Stimulated activated effector memory CD8-positive, alpha-beta T cell treated with anti-CD3 and anti-CD28 coated beads, Interleukin-12 subunit alpha, Interleukin-12 subunit beta, amount 100 ng/mL, for 72 hours (primary cell): ENCODE measurements around the gene INPP5D.

Experiments
- ATAC-seq: fragments of 150-1000 bp; cut with Tn5 transposase; 2 replicates; pipeline ENCODE4 v1.10.0; 2021
- DNase-seq, 2 donors: peaks; one replicate each; pipeline ENCODE4 v3.0.0; 2021 to 2022; ENCODE audit warnings: low spot score in 2 of 2
- H3K27ac Mint-ChIP-seq: one replicate; pipeline ENCODE4 v1.8.0; 2022; ENCODE audit warnings: mild to moderate bottlenecking, mixed read lengths
- H3K36me3 Mint-ChIP-seq: one replicate; pipeline ENCODE4 v1.8.0; 2022; ENCODE audit warnings: mild to moderate bottlenecking, mixed read lengths
- H3K4me1 Mint-ChIP-seq: one replicate; pipeline ENCODE4 v1.8.0; 2022; ENCODE audit warnings: mixed read lengths
- H3K4me3 Mint-ChIP-seq: one replicate; pipeline ENCODE4 v1.8.0; 2022; ENCODE audit warnings: mild to moderate bottlenecking, mixed read lengths
- H3K9me3 Mint-ChIP-seq: one replicate; pipeline ENCODE4 v1.8.0; 2022; ENCODE audit warnings: mixed read lengths

INPP5D gene

DNA sequence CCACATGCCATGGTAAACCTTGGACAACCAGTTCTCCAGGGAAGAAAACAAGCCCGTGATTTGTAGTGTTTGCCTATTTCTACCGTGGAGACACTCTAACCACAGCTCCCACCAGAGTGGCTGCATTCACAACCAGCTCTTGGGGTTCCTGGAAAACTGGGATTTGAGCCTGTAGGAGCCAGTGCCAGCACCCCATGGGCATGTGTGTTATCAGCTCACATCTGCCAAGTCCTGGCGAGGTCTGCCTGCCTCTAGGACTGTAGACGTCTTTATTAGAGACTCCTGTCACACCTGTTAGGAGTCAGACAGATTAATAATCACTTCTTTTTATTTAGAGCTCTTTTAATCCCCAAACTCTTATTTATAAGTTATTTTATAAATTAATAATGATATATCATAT, 41.0 kb downstream of the INPP5D start:
- ATAC-seq (no peak), DNase-seq (no peak)
- peak overlapping the region; percentile 74 for H3K4me3 Mint-ChIP-seq
- H3K36me3 Mint-ChIP-seq = peaks cover 58% of the 10 kb centered on the region
- H3K4me1 Mint-ChIP-seq = peaks cover 84% of the 10 kb centered on the region
- peaks cover 4% of the 10 kb centered on the region for H3K9me3 Mint-ChIP-seq
- H3K27ac Mint-ChIP-seq = peak overlapping the region; percentile 94

- H3K36me3 Mint-ChIP-seq = peaks cover 51% of the 10 kb centered on the region
- H3K27ac Mint-ChIP-seq = peak overlapping the region; percentile 79
- H3K4me3 Mint-ChIP-seq = no peak overlapping the region
- DNase-seq (no peak), ATAC-seq (no peak)
- H3K9me3 Mint-ChIP-seq = peaks cover 4% of the 10 kb centered on the region
- H3K4me1 Mint-ChIP-seq = peaks cover 90% of the 10 kb centered on the region
Observed at GRCh38 chr2:233101816-233102215, 41.7 kb downstream of the INPP5D start.

- Mint-ChIP-seq H3K27ac (peak overlapping the region; percentile 78), H3K4me3 (no peak overlapping the region), H3K9me3 (peaks cover 4% of the 10 kb centered on the region), H3K4me1 (peaks cover 84% of the 10 kb centered on the region), H3K36me3 (peaks cover 30% of the 10 kb centered on the region)
- ATAC-seq (no peak), DNase-seq (no peak)
Observed at GRCh38 chr2:233105156-233105895, 45.2 kb downstream of the INPP5D start.

- Mint-ChIP-seq H3K9me3 (peaks cover 4% of the 10 kb centered on the region), H3K27ac (peak overlapping the region; percentile 78), H3K4me3 (no peak overlapping the region), H3K36me3 (peaks cover 24% of the 10 kb centered on the region), H3K4me1 (peaks cover 77% of the 10 kb centered on the region)
- ATAC-seq (no peak), DNase-seq (no peak)
Observed at GRCh38 chr2:233105930-233106329, 45.8 kb downstream of the INPP5D start.

GRCh38 chr2:233107011-233107410, 46.9 kb downstream of the INPP5D start:
- Mint-ChIP-seq H3K9me3 (peaks cover 4% of the 10 kb centered on the region), H3K36me3 (peaks cover 22% of the 10 kb centered on the region), H3K4me1 (peaks cover 70% of the 10 kb centered on the region), H3K27ac (peak overlapping the region; percentile 78), H3K4me3 (peak overlapping the region; percentile 4)
- no peak for DNase-seq
- no peak for ATAC-seq

DNA sequence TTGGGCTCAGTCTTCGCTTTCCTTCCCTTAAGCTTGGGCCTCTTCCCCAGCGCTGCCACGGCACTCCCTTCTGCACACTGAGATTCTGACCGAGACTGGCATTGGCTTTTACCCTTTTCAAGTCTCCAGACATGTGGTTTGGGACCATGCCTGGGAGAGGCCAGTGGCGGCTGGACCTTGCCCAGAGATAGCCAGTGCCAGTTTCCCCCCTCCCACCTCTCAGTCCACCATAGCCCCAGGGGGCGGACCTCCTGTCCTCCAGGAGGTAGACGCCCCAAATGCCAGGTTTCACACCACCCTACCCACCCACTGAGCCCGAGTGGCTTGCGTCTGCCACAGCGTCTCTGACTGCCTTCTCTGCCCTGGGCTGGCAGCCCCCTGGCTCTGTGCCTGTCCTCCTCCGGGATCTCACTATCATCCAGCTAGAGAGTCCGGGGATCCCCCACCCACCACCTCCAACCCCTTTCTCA, 47.7 kb downstream of the INPP5D start:
- Mint-ChIP-seq H3K4me3 (peak overlapping the region; percentile 27), H3K4me1 (peaks cover 69% of the 10 kb centered on the region), H3K36me3 (peaks cover 20% of the 10 kb centered on the region), H3K9me3 (peaks cover 4% of the 10 kb centered on the region), H3K27ac (peak overlapping the region; percentile 87)
- DNase-seq (no peak), ATAC-seq (peak; percentile 34)

DNA sequence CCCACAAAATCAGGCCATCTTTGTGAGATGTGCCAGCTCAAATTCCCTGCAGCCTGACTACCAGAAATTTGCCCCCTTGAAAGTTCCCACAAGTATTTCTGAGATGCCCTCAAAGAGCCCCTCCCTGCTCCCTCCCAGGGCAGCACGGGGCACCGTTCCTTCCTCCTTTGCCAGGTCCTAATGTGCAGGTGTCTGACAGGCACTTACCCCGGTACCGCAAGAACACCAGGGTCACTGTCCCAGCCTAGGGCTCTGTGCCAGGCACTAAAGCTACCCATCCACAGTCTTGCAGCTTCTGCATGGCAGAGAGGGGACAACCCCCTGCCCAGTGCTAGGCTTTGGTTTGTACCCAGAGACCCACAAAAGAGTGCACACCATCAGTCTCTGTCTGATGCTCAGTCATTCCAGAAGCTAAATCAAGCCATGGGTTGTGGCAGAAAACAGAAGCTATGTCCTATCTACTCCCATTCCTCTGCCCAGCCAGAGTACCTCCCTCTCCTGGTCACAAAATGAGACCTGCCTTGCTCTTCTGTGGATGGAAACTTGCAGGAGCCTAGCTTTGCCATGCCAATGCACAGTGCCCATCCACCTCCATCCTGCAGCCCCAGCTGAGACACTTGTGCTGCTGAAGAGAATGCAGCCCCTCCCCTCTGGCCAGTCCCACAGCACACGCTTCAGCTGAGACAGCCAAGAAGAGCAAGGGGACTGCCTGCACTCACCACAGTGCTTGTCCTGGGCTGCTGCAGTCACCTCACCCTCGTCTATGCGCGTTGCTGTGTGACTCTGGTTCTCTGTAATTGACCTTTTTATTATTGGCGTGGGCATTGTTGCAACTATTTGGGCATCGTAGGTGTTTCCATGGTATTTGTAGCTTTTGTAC, 48.7 kb downstream of the INPP5D start:
- Mint-ChIP-seq H3K4me3 (peak overlapping the region; percentile 27), H3K27ac (peak overlapping the region; percentile 87), H3K4me1 (peaks cover 73% of the 10 kb centered on the region), H3K9me3 (peaks cover 4% of the 10 kb centered on the region), H3K36me3 (peaks cover 24% of the 10 kb centered on the region)
- ATAC-seq (peak; percentile 81), DNase-seq (no peak)

- DNase-seq = no peak
- ATAC-seq = no peak
- Mint-ChIP-seq H3K4me3 (no peak overlapping the region), H3K9me3 (no peaks in the 10 kb centered on the region), H3K27ac (peak overlapping the region; percentile 52), H3K4me1 (peaks cover 70% of the 10 kb centered on the region), H3K36me3 (peaks cover 24% of the 10 kb centered on the region)
Observed at GRCh38 chr2:233111427-233111826, 51.3 kb downstream of the INPP5D start.

- Mint-ChIP-seq H3K27ac (peak overlapping the region; percentile 55), H3K36me3 (peaks cover 21% of the 10 kb centered on the region), H3K9me3 (no peaks in the 10 kb centered on the region), H3K4me3 (no peak overlapping the region), H3K4me1 (peaks cover 68% of the 10 kb centered on the region)
- DNase-seq (no peak), ATAC-seq (no peak)
Observed at GRCh38 chr2:233112329-233112728, 52.2 kb downstream of the INPP5D start.

DNA sequence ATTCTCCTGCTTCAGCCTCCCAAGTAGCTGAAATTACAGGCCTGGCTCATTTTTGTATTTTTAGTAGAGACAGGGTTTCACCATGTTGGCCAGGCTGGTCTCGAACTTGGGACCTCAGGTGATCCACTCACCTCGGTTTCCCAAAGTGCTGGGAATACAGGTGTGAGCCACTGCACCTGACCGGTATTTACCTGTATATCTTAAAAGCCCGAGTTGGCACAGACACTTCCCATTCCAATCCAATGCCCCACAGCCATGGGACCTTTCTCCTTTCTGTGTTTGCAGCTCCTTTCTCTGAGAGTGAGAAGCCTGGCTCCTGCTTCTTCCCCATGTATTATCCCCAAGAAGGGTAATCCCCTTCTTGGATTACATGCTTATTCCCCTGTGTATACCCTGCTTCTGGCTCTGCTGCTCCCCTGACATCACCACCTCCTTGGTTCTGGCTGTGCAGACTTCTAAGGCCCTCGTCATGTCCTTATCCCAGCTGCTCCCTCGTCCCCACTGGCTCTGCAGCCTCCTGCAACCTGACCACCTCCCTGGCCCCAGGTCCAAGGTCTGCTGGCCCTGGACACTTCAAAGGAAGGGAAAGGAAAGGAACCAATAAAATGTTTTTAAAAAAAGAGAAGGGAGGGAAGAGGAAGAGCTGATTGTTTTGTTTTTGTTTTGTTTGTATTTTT, 52.8 kb downstream of the INPP5D start:
- Mint-ChIP-seq H3K9me3 (no peaks in the 10 kb centered on the region), H3K4me1 (peaks cover 68% of the 10 kb centered on the region), H3K27ac (peak overlapping the region; percentile 55), H3K4me3 (no peak overlapping the region), H3K36me3 (peaks cover 16% of the 10 kb centered on the region)
- ATAC-seq (no peak), DNase-seq (no peak)

DNA sequence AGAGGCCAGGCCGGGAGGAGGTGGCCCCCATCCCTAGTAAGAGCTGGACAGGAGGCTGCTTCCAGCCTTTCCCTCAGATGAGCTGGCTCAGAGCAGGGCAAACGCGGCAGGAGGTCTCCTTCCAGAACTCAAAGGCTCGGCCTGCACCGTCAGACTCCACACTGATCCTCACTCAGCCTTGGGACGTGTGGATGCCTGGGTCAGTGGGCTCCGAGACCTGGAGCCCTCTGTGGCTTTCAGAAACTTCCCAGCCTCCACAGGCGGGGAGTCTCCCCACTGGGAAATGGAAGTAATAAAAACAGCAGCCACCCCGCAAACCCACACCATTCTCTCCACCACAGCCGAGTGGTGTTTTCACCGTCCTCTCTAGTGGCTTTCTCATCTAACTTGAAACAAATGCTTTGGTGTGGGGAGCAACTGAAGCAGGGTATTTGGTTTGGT, 54.3 kb downstream of the INPP5D start:
- Mint-ChIP-seq H3K36me3 (peaks cover 26% of the 10 kb centered on the region), H3K9me3 (no peaks in the 10 kb centered on the region), H3K27ac (peak overlapping the region; percentile 55), H3K4me3 (peak overlapping the region; percentile 17), H3K4me1 (peaks cover 68% of the 10 kb centered on the region)
- DNase-seq (no peak), ATAC-seq (peak; percentile 52)

DNA sequence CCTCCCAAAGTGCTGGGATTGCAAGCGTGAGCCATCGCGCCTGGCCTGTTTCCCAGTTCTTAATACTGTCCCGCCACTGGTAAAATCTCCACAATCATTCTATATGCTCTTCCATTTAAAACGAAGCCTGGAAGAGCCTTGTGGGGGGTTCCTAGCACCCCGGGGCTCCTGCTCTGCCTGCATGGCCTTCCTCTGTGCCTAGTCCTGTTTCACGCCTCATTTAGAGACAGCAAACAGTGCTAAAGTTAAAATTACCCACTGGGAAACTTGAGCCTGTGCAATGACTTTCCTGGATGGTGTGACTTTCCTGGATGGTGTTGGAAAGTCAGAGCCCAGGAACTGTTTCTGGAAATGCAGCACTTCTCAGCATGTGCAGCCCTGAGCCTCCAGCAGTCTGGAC, 55.0 kb downstream of the INPP5D start:
- Mint-ChIP-seq H3K4me3 (no peak overlapping the region), H3K4me1 (peaks cover 73% of the 10 kb centered on the region), H3K36me3 (peaks cover 26% of the 10 kb centered on the region), H3K9me3 (no peaks in the 10 kb centered on the region), H3K27ac (peak overlapping the region; percentile 55)
- ATAC-seq (no peak), DNase-seq (no peak)

- Mint-ChIP-seq H3K36me3 (peaks cover 32% of the 10 kb centered on the region), H3K4me3 (no peak overlapping the region), H3K9me3 (no peaks in the 10 kb centered on the region), H3K4me1 (peaks cover 73% of the 10 kb centered on the region), H3K27ac (peak overlapping the region; percentile 55)
- DNase-seq = no peak
- ATAC-seq = no peak
Observed at GRCh38 chr2:233115741-233116140, 55.6 kb downstream of the INPP5D start.

DNA sequence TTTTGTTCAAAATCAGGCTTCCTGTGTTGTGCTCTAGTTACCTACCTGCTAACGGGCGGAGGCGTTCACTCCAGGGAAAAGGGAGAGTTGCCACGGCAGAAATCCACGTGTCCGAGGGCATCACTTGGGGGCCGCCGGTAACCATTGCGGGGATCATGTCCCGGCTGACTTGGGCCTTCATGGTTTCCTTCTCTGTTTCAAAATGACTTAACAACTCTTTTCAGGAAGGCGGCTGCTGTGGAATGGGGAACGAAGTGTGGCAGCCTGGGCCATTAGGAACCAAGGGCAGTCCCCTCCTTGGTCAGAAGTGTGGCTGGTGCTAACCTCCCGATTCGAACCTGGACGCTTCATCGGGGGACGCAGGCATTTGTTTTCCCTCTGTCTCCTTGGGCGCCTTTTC, 56.8 kb downstream of the INPP5D start:
- DNase-seq (no peak), ATAC-seq (no peak)
- no peaks in the 10 kb centered on the region for H3K9me3 Mint-ChIP-seq
- no peak overlapping the region for H3K4me3 Mint-ChIP-seq
- H3K4me1 Mint-ChIP-seq = peaks cover 75% of the 10 kb centered on the region
- H3K27ac Mint-ChIP-seq = peak overlapping the region; percentile 86
- peaks cover 38% of the 10 kb centered on the region for H3K36me3 Mint-ChIP-seq

GRCh38 chr2:233117351-233117750, 57.2 kb downstream of the INPP5D start:
- no peaks in the 10 kb centered on the region for H3K9me3 Mint-ChIP-seq
- H3K36me3 Mint-ChIP-seq = peaks cover 42% of the 10 kb centered on the region
- H3K4me3 Mint-ChIP-seq = no peak overlapping the region
- H3K27ac Mint-ChIP-seq = peak overlapping the region; percentile 86
- DNase-seq = no peak
- no peak for ATAC-seq
- peaks cover 78% of the 10 kb centered on the region for H3K4me1 Mint-ChIP-seq
